AG04449 (cell line): ENCODE results near the gene RNF20.

Source experiments
- CTCF ChIA-PET: fragments of 350-600 bp; formaldehyde crosslinking; extraction: SDS; loops from one replicate; lab custom pipeline; 2021; ENCODE audit warnings: antibody characterized with exemption; lab: Yijun Ruan, JAX
- POLR2A ChIA-PET: fragments of 400-600, 350-600 bp; formaldehyde crosslinking; extraction: SDS; loops from one replicate; lab custom pipeline; 2020; ENCODE audit warnings: antibody characterized with exemption, inconsistent platforms; lab: Yijun Ruan, JAX
- DNase-seq: peaks from one replicate; pipeline ENCODE4 v3.0.0-alpha.2; 2010; ENCODE audit warnings: low read depth, low spot score
- H3K4me3 ChIP-seq: 2 replicates; pipeline ENCODE4 v1.5.1; 2011; ENCODE audit warnings: low read depth, mild to moderate bottlenecking, control low read depth, low read length
- TF ChIP-seq, protein P1 (sequence below): IDR thresholded peaks from one replicate; pipeline ENCODE4 v1.5.1; 2011; ENCODE audit warnings: mild to moderate bottlenecking, moderate library complexity, low read length, control low read depth, inconsistent platforms; ENCODE audit not compliant: insufficient read depth; ENCODE audit errors: missing control alignments

Gene RNF20

DNA sequence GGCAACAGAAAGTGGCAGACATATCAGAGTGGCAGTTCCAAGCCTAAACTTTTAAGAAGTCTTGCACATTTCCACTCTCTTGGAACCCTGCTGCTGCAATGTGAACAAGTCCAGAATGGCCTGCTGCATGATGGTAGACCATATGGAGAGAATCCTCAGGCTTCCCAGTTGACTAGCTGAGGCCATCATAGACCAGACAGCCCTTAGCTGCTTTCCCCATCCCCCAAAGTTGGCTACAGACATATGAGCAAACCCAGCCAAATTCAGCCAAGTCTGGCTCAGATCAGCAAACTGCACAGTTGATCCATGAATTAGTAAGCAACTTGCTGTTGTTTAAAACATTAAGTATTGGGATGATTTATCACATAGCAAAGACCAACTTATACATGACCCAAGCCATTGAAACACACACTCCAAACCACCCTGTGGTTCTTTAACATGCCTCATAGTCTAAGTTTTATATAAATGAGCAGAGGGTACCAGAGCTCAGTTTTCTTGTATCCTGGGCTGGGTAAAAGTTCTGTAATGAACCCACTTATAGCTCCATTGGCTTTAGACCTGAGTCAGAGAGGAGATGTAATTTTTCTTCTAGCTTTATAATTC is 41.2 kb downstream of the RNF20 start:
- POLR2A ChIA-PET, result no interaction called here
- DNase-seq, result no peak
- no peak overlapping the region for H3K4me3 ChIP-seq
- CTCF ChIA-PET, result interaction anchor here (1.2 kb wide), 1 partner anchor 12 kb away, joined by 3 read pairs; no protein-coding TSS in a partner anchor
- TF ChIP-seq, protein P1, sequence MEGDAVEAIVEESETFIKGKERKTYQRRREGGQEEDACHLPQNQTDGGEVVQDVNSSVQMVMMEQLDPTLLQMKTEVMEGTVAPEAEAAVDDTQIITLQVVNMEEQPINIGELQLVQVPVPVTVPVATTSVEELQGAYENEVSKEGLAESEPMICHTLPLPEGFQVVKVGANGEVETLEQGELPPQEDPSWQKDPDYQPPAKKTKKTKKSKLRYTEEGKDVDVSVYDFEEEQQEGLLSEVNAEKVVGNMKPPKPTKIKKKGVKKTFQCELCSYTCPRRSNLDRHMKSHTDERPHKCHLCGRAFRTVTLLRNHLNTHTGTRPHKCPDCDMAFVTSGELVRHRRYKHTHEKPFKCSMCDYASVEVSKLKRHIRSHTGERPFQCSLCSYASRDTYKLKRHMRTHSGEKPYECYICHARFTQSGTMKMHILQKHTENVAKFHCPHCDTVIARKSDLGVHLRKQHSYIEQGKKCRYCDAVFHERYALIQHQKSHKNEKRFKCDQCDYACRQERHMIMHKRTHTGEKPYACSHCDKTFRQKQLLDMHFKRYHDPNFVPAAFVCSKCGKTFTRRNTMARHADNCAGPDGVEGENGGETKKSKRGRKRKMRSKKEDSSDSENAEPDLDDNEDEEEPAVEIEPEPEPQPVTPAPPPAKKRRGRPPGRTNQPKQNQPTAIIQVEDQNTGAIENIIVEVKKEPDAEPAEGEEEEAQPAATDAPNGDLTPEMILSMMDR, result no peak

DNA sequence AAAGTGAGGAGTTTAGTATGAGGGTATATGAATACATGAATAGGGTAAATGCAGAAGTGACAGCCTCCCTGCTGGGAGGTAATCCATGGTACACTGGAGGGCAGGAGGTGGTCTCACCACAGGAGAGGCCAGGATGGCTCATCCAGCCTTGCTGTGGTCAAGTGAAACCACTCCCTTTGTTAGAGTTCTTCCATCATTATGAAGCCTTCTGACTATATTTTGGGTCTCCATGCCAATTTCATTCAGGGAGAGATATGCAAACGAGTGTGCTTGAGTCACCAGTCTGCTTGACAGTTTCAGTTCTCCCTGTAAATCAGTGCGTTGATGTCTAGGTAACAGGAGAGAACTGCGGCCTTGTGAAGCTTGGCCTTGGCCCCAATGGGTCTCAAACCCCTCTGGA is 44.7 kb downstream of the RNF20 start:
- TF ChIP-seq, protein P1, result no peak
- no peak overlapping the region for H3K4me3 ChIP-seq
- ChIA-PET POLR2A (no interaction called here), CTCF (no interaction called here)
- DNase-seq, result no peak

DNA sequence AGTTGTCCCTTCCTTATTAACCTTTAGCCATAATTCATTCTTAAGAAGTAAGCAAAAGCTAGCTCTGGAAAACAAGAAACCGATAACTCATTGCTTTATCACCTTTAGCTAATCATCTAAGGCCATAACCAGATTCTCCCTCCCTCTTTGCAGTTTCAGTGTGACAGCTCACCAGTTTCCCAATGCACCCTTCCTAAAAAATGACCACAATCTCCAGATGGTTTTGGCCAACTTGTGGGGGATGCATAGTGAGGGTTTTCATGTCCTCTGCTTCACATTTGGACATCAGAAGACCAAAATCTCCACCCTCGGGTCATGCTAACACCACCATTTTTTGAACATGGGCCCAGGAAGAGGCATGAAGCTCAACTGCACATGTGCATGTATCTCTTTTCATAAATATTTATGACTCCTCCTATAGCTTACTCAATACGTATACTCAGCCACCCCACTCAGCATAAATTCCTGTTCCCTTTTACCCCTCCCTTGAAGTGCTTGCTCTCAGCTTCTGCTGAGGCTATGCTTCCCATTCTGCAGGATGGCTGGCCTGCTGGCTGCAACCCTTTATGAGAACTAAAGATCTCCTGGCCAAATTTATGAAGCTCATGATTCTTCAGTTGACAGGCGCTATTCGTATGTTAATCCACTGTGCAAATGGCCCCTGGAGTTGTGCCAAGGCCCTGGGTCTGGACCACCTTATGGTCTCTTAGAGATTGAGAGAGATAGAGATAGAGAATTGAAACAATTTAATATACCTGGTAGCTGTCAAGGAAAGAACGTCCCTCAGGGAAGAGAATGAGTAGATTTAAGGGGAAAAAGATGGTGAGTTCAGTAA is 46.3 kb downstream of the RNF20 start:
- no peak overlapping the region for H3K4me3 ChIP-seq
- CTCF ChIA-PET, result interaction anchor here (1.1 to 1.8 kb wide), 2 partner anchors 9 to 13 kb away, joined by 4 to 8 read pairs; no protein-coding TSS in a partner anchor
- TF ChIP-seq, protein P1, result no peak
- POLR2A ChIA-PET, result no interaction called here
- DNase-seq, result no peak

DNA sequence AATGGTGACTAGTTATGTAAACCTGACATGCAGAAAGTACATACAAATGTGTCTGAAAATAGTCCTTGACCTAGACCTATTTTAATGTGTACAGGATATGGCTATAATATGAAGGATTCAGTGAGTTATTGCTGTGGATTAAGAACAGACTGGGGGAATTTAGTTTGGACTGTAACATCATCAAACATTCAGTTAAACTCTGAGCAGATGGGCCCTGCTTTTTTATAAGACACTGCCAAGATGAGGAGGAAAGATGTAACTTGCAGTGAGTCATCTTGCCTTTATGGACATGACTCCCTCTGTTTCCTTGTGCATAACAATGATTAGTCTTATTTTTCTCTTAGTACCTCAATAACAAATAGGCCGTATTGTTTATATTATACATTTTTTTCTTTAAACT is 48.9 kb downstream of the RNF20 start:
- TF ChIP-seq, protein P1, result no peak
- DNase-seq, result peak; percentile 64
- ChIA-PET POLR2A (no interaction called here), CTCF (interaction anchor here (0.8 kb wide), 1 partner anchor 15 kb away, joined by 4 read pairs; no protein-coding TSS in a partner anchor)
- no peak overlapping the region for H3K4me3 ChIP-seq

DNA sequence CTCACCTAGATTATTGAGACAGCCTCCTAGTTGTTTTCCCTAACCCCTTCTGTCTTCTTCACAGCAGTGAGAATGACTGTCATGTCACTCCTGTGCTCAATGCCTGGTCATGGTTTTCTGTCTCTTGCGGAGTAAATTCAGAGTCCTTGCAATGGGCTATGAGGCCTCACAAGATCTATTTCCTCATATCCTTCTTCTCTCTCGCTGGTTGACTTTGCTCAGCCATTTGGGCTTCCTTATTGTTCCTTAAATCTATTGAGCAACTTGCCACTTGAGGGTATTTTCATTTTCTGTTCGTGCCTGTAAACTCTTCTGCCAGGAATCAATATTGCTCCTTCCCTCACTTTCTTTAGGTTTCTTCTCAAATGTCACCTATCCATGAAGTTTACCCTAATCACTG is 52.1 kb downstream of the RNF20 start:
- TF ChIP-seq, protein P1, result no peak
- CTCF ChIA-PET, result no interaction called here
- POLR2A ChIA-PET, result no interaction called here
- H3K4me3 ChIP-seq, result no peak overlapping the region
- no peak for DNase-seq

DNA sequence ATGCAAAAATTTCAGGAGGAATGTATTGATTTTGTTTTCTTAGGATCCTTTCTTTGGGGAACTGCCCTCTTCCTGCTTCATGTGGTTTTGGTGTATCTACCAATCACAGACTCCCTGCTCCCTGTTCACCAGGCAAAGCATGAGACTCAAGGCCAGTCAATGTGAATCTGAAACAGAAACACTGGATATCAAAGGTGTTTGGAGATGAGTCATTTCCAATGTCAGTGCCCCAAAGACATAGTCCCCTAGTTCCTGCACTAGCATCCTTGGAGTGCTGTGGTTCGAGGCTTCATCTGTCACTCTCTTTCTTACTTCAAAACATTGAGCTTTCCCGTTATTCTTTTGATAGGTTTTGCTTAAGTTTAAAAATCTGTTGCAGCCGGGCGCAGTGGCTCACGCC is 53.0 kb downstream of the RNF20 start:
- ChIA-PET POLR2A (no interaction called here), CTCF (interaction anchor here (1.1 kb wide), 1 partner anchor 15 kb away, joined by 3 read pairs; no protein-coding TSS in a partner anchor)
- H3K4me3 ChIP-seq, result no peak overlapping the region
- no peak for DNase-seq
- TF ChIP-seq, protein P1, result no peak
